AG10803 (cell line): ENCODE data around the gene TAX1BP3.

ENCODE experiments used
- DNase-seq: peaks from one replicate; pipeline ENCODE4 v3.0.0; 2010; ENCODE audit warnings: low read depth
- H3K4me3 ChIP-seq: 2 replicates; pipeline ENCODE4 v1.5.1; 2011; ENCODE audit warnings: mild to moderate bottlenecking, low read length, control low read depth
- CTCF ChIP-seq: conservative IDR thresholded peaks from 2 replicates; pipeline ENCODE4 v1.5.1; 2011; ENCODE audit warnings: mild to moderate bottlenecking, low read length, control low read depth, inconsistent platforms

The TAX1BP3 gene

GRCh38 chr17:3683054-3683511, 14.7 kb upstream of the TAX1BP3 start:
- TF ChIP-seq CTCF, result peak; percentile 92
- no peak for DNase-seq
- H3K4me3 ChIP-seq, result no peak overlapping the region

GRCh38 chr17:3682033-3682432, 13.7 kb upstream of the TAX1BP3 start:
- no peak overlapping the region for H3K4me3 ChIP-seq
- DNase-seq, result no peak
- TF ChIP-seq CTCF, result no peak

- no peak overlapping the region for H3K4me3 ChIP-seq
- TF ChIP-seq CTCF, result no peak
- no peak for DNase-seq
Observed at GRCh38 chr17:3681565-3681964, 13.2 kb upstream of the TAX1BP3 start.

DNA sequence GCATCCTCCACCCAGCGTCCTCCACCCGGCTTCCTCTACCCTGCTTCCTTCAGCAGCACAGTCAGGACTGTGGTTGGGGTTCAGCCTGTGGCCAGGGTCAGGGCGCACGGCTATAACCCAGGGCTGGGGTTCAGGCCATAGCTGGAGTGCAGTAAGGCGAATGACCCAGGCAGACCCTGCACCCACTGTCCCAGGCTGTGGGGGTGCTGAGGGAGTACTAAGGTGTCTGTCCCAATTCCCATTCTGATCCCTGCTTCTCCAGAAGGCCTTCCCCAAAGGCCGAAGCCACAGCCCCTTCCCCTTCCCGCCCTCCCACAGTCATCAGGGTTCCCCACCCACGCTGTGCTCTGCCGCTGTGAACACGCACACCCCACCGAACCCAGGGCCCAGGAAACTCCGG, 12.7 kb upstream of the TAX1BP3 start:
- H3K4me3 ChIP-seq, result no peak overlapping the region
- TF ChIP-seq CTCF, result no peak
- DNase-seq, result no peak

DNA sequence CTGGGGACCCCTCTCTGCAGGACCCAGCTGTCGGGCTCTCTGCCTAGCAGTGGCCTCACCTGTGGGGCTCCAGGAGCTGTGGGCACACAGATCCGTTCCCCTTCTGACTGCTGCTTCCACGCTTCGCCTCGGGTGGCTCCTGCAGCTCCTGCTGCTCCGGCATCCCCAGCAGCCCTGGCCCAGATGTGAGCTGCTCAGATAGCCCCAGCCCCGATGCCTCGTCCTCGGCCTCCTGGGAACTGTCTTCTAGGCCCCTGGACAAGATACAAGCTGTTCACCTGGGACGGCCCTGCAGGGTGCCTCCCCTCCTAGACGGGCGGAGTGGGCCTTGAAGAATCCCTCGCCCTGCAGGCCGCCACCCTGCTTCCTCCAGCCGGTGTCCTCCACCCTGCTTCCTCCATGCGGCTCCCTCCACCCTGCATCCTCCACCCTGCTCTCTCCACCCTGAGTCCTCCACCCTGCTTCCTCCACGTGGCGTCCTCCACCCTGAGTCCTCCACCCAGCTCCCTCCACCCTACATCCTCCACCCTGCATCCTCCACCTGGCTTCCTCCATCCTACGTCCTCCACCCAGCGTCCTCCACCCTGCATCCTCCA, 11.3 kb upstream of the TAX1BP3 start:
- no peak for DNase-seq
- no peak overlapping the region for H3K4me3 ChIP-seq
- TF ChIP-seq CTCF, result no peak

DNA sequence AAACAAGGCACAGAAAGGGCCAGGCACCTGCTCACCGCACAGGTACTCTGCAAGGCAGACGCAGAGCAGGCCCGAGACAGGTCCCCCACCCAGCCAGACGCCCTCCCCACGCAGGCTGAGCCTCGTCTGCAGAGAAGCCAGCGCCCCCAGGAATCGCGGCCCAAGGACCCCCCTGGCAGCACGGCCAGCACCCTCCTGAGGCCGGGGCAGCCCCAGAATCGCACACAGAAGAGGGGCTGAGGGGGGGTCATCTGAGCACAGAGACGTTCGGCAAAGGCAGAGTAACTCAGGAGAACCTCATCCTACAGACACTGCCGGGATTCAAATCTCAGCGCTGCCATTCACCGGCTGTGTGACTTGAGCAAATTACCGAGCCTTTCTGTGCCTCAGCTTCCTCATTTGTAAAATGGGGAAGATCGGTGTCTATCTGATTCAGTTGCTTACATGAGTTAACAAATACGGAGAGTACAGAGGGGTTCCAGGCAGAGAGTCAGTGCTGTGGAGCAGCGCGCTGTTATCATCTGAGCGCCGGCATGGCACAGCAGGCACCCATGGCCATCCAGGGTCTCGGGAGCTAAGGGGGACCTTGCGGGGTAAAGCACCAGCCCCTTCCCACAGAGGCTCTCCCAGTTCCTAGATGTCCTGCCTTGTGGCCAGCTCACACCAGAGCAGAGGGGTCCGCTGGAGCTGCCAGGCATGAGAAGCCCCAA, 10.6 kb upstream of the TAX1BP3 start:
- TF ChIP-seq CTCF, result no peak
- H3K4me3 ChIP-seq, result no peak overlapping the region
- no peak for DNase-seq

DNA sequence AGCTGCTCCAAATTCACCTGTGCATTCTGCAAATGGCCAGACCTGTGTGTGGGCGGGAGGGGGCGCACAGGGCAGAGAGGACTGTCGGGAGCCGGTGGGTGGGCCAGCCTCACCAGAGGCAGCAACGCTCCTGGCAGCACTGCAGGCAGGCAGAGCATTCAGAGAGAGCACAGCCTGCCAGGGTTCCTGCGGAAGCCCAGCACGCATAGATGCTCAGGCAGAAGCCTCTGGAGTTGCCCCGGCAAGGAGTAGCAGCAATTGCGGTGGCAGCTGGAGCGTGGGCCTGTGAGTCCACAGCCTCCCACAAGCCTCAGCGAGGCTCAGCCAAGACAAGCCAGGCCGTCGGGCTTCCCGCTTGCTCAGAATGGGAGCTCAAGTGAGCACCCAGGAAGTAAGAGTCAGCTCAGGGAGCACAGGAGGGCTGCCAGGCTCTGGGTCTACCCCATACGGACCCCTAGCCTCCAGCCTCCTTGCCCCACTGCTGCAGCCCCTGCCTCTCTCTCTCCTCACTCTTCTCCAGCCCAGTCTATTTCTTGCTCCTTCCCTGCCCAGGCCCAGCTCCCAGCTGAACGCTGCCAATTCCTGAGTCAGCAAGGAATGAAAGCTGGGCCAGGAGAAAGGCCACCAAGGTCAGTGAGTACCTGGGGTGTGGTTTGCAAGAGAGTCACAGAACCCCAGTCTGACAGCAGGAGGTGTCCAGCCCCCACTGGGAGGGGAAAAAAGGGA, 9.9 kb upstream of the TAX1BP3 start:
- no peak for TF ChIP-seq CTCF
- no peak for DNase-seq
- H3K4me3 ChIP-seq, result no peak overlapping the region
